MM.1S (cell line): ENCODE results near the gene SKA1.

Experiments used
- CTCF ChIP-seq: fragments of 300-600 bp; sonication (generic); IDR thresholded peaks from 2 replicates; pipeline ENCODE4 v1.5.1; 2016; ENCODE audit warnings: antibody characterized with exemption, low read length, mixed read lengths
- EZH2 ChIP-seq: fragments of 300-600 bp; sonication (generic); optimal IDR thresholded peaks from 2 replicates; pipeline ENCODE3; 2017; ENCODE audit warnings: low read depth, mild to moderate bottlenecking, antibody characterized with exemption, low read length, mixed read lengths
- EZH2phosphoT487 ChIP-seq: fragments of 300-600 bp; sonication (generic); IDR thresholded peaks from 2 replicates; pipeline ENCODE4 v1.6.1; 2018; ENCODE audit warnings: antibody characterized with exemption, low read length

GRCh38 chr18:50331691-50332090, 43.2 kb upstream of the SKA1 start:
- TF ChIP-seq EZH2 (no peak), CTCF (no peak), EZH2phosphoT487 (no peak)
